Measurements from ENCODE around the gene CSF1R.
A peak's percentile ranks its signal among the peaks of the same experiment; 100 is the strongest.

Gene CSF1R

GRCh38 chr5:150085950-150086715 is at the start of gene CSF1R:
CSF1R (minus strand) TSS chr5:150086554; CDS start chr5:150086427, 127 bp downstream.
- DNase-seq = no peak

GRCh38 chr5:150135557-150136304 is 49.4 kb upstream of the CSF1R start:
- DNase-seq = no peak

- DNase-seq = no peak
These were observed 47.8 kb upstream of the CSF1R start for GRCh38 chr5:150134198-150134588.

GRCh38 chr5:150133581-150134197 is 47.3 kb upstream of the CSF1R start:
- no peak for DNase-seq

GRCh38 chr5:150132740-150133139 is 46.4 kb upstream of the CSF1R start:
- no peak for DNase-seq

- no peak for DNase-seq
These were observed 45.8 kb upstream of the CSF1R start for GRCh38 chr5:150131978-150132694.

GRCh38 chr5:150131461-150131860 is 45.1 kb upstream of the CSF1R start:
- DNase-seq = no peak

- DNase-seq = no peak
These were observed 44.2 kb upstream of the CSF1R start for GRCh38 chr5:150130493-150130922.

GRCh38 chr5:150129813-150130492 is 43.6 kb upstream of the CSF1R start:
- peak; percentile 70 for DNase-seq

- DNase-seq = no peak
These were observed 43.1 kb upstream of the CSF1R start for GRCh38 chr5:150129454-150129812.

GRCh38 chr5:150126921-150127265 is 40.5 kb upstream of the CSF1R start:
- no peak for DNase-seq

- no peak for DNase-seq
These were observed 40.0 kb upstream of the CSF1R start for GRCh38 chr5:150126199-150126920.

GRCh38 chr5:150125334-150125733 is 39.0 kb upstream of the CSF1R start:
- DNase-seq = no peak

GRCh38 chr5:150124596-150124995 is 38.2 kb upstream of the CSF1R start:
- no peak for DNase-seq

- DNase-seq = no peak
These were observed 37.8 kb upstream of the CSF1R start for GRCh38 chr5:150124111-150124557.

GRCh38 chr5:150123542-150123941 is 37.2 kb upstream of the CSF1R start:
- no peak for DNase-seq

GRCh38 chr5:150122536-150123481 is 36.5 kb upstream of the CSF1R start:
- DNase-seq = peak; percentile 12

GRCh38 chr5:150122158-150122510 is 35.8 kb upstream of the CSF1R start:
- no peak for DNase-seq

- DNase-seq = no peak
These were observed 35.2 kb upstream of the CSF1R start for GRCh38 chr5:150121448-150122157.
